NCI-H2171 (cell line): ENCODE measurements around the gene NFRKB.

Experiments
- DNase-seq: peaks from one replicate; lab custom pipeline; 2025; lab: John Stamatoyannopoulos, UW

Gene NFRKB

GRCh38 chr11:129895126-129896041, at the start of gene NFRKB:
Gene NFRKB (minus strand): TSS chr11:129895578. CDS start chr11:129892849, 2,729 bp downstream.
- peak; percentile 58 for DNase-seq

GRCh38 chr11:129944696-129945095, 49.3 kb upstream of the NFRKB start:
- no peak for DNase-seq

- DNase-seq = no peak
Observed at GRCh38 chr11:129943036-129943435, 47.7 kb upstream of the NFRKB start.

GRCh38 chr11:129939510-129939909, 44.1 kb upstream of the NFRKB start:
- no peak for DNase-seq

- DNase-seq = no peak
Observed at GRCh38 chr11:129938764-129939163, 43.4 kb upstream of the NFRKB start.

- DNase-seq = no peak
Observed at GRCh38 chr11:129937592-129938238, 42.3 kb upstream of the NFRKB start.

- no peak for DNase-seq
Observed at GRCh38 chr11:129935723-129936122, 40.3 kb upstream of the NFRKB start.

- no peak for DNase-seq
Observed at GRCh38 chr11:129933891-129934290, 38.5 kb upstream of the NFRKB start.

GRCh38 chr11:129933262-129933661, 37.9 kb upstream of the NFRKB start:
- DNase-seq = no peak

GRCh38 chr11:129932381-129933067, 37.1 kb upstream of the NFRKB start:
- DNase-seq = peak; percentile 34

GRCh38 chr11:129930743-129931142, 35.4 kb upstream of the NFRKB start:
- DNase-seq = no peak

- no peak for DNase-seq
Observed at GRCh38 chr11:129930296-129930695, 34.9 kb upstream of the NFRKB start.

GRCh38 chr11:129929721-129930120, 34.3 kb upstream of the NFRKB start:
- no peak for DNase-seq

GRCh38 chr11:129928923-129929692, 33.7 kb upstream of the NFRKB start:
- DNase-seq = no peak

GRCh38 chr11:129922674-129923073, 27.3 kb upstream of the NFRKB start:
- no peak for DNase-seq

GRCh38 chr11:129918361-129918760, 23.0 kb upstream of the NFRKB start:
- no peak for DNase-seq

- DNase-seq = no peak
Observed at GRCh38 chr11:129917231-129917630, 21.9 kb upstream of the NFRKB start.

- no peak for DNase-seq
Observed at GRCh38 chr11:129911298-129911697, 15.9 kb upstream of the NFRKB start.

GRCh38 chr11:129910360-129910759, 15.0 kb upstream of the NFRKB start:
- DNase-seq = no peak

- DNase-seq = no peak
Observed at GRCh38 chr11:129905402-129905801, 10.0 kb upstream of the NFRKB start.

- DNase-seq = no peak
Observed at GRCh38 chr11:129896062-129896461, 684 bp upstream of the NFRKB start.
